AG04449 (cell line): Measurements from ENCODE around the gene MRPL45.

ENCODE experiments used
- CTCF ChIA-PET: fragments of 350-600 bp; formaldehyde crosslinking; extraction: SDS; loops from one replicate; lab custom pipeline; 2021; ENCODE audit warnings: antibody characterized with exemption; lab: Yijun Ruan, JAX
- POLR2A ChIA-PET: fragments of 400-600, 350-600 bp; formaldehyde crosslinking; extraction: SDS; loops from one replicate; lab custom pipeline; 2020; ENCODE audit warnings: antibody characterized with exemption, inconsistent platforms; lab: Yijun Ruan, JAX
- DNase-seq: peaks from one replicate; pipeline ENCODE4 v3.0.0-alpha.2; 2010; ENCODE audit warnings: low read depth, low spot score
- H3K4me3 ChIP-seq: 2 replicates; pipeline ENCODE4 v1.5.1; 2011; ENCODE audit warnings: low read depth, mild to moderate bottlenecking, control low read depth, low read length
- TF ChIP-seq, protein P1 (sequence below): IDR thresholded peaks from one replicate; pipeline ENCODE4 v1.5.1; 2011; ENCODE audit warnings: mild to moderate bottlenecking, moderate library complexity, low read length, control low read depth, inconsistent platforms; ENCODE audit not compliant: insufficient read depth; ENCODE audit errors: missing control alignments

MRPL45 gene

DNA sequence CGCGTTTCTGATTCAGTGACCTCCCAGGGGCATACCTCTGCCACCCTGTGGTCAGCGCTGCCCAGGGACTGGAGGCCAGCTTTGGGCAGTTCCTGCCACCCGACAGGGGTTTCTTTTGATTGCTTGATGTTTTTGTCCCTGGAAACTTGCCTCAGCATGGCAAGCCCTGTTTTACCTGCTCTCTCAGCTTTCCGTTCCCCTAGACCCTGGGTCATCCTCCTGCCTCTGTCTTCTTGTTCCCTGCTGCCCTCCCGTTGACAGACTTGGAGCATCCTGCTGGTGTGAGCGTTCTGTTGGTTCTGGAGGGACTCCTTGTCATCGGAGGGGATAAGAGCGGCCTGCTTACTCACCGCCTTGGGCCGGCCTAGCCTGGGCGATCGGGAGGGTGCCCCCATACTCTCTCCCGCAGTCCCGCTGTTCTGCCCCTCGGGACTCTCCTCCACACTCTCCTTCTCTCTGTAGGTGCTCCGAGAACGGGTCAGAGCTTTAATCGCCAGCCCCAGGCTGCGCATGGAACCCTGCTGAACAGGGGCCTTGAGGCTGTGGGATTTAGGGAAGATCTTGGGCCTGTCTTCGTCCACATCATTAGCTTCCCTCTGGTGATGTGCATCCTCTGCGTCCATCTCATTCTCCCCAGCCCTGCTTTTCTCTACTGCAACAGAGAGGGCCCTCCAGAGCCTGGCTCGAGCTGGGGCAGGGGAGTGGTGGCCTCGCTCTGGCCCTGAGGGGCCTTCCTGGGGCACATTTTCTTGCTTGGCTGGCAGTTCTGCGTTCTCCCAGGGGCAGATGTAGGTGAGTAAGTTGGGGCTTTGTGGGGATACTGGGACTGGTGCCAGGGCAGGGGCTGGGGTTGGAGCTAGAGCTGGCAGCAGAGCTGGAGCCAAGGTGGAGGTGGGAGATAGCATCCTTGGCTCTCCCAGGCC is 33.1 kb downstream of the MRPL45 start:
- no peak overlapping the region for H3K4me3 ChIP-seq
- TF ChIP-seq, protein P1, sequence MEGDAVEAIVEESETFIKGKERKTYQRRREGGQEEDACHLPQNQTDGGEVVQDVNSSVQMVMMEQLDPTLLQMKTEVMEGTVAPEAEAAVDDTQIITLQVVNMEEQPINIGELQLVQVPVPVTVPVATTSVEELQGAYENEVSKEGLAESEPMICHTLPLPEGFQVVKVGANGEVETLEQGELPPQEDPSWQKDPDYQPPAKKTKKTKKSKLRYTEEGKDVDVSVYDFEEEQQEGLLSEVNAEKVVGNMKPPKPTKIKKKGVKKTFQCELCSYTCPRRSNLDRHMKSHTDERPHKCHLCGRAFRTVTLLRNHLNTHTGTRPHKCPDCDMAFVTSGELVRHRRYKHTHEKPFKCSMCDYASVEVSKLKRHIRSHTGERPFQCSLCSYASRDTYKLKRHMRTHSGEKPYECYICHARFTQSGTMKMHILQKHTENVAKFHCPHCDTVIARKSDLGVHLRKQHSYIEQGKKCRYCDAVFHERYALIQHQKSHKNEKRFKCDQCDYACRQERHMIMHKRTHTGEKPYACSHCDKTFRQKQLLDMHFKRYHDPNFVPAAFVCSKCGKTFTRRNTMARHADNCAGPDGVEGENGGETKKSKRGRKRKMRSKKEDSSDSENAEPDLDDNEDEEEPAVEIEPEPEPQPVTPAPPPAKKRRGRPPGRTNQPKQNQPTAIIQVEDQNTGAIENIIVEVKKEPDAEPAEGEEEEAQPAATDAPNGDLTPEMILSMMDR = no peak
- ChIA-PET POLR2A (no interaction called here), CTCF (interaction anchor here (2.5 to 9.5 kb wide), 4 partner anchors 9 to 84 kb away, joined by 8 to 140 read pairs (median 45); no protein-coding TSS in a partner anchor)
- DNase-seq = no peak

DNA sequence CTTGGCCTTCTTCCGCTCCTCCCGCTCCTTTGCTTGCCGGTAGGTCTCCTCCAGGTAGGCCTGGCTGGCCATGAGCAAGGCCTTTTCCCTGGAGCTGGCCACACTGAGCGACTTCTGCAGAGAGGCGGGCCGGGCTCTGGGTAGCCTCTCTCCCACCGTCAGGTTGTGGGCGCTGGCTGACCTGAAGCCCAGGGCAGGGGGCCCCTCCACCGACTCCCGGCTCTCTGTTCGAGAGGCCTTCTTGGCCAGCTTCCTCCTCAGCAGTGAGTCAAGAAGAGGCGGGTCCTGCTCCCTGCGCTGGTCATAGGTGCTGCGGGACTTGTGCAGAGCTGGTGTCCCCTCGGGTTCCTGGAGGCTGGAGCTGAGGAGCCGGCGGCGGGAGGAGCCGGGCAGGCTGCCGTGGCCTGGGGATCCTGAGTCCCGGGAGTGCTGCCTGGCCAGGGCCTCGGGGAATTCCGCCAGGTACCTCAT is 34.0 kb downstream of the MRPL45 start:
- TF ChIP-seq, protein P1 = no peak
- DNase-seq = no peak
- ChIA-PET POLR2A (no interaction called here), CTCF (interaction anchor here (0.8 to 9.5 kb wide), 6 partner anchors 10 to 83 kb away, joined by 3 to 140 read pairs (median 7); partner anchors contain the start of gene MRPL45)
- H3K4me3 ChIP-seq = no peak overlapping the region

DNA sequence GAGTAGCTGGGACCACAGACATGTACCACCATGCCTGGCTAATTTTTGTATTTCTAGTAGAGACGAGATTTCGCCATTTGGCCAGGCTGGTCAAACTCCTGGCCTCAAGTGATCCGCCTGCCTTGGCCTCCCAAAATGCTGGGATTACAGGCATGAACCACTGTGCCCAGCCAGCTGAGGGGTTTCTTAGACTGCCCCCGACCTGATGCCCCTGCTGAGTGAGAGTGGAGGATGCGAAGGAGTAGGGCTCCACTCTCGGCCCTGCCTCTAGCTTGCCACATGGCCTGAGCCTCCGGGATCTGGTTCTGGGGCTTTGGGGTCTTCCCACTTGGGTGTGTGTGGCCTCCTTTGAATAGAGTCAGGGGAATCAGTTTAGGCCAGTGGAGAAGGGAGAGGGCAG is 35.8 kb downstream of the MRPL45 start:
- TF ChIP-seq, protein P1 = no peak
- no peak for DNase-seq

DNA sequence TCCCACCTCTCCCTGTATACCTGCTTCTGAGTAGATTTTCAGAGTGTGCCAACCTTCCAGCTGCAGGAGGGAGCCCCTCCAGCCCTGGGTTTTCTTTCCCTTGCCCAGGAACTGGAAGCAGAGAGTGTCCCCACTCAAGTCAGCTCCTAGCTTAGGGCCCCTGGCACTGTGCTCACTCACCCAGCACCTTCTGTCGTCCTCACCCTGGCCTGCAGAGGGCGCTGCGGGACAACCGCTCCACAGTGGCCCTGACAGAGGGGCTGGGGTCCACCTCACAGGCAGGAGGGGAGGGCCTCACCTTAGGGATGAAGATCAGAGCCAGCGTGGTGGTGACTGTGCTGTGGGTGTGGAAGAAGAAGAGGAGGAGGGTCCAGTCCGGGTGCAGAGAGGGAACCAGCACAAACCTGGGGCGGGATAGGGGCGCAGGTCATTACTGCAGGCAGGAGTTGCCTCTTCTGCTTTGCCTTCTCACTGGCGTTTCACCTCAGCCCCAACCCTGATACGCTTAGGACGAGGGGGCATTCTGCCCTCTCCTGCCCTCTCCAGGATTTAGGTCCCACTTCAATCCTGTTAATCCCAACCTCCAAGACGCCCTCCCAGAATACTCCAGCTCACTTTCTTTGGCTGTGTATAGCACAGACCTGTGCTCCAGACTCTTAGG is 36.8 kb downstream of the MRPL45 start:
- ChIA-PET POLR2A (no interaction called here), CTCF (interaction anchor here (0.8 to 9.5 kb wide), 8 partner anchors 8 to 88 kb away, joined by 3 to 140 read pairs (median 12); partner anchors contain the start of gene GPR179)
- no peak overlapping the region for H3K4me3 ChIP-seq
- TF ChIP-seq, protein P1 = peak; percentile 75
- DNase-seq = no peak

More for the DNA sequence above, 35.8 kb downstream of the MRPL45 start:
- H3K4me3 ChIP-seq = no peak overlapping the region
- POLR2A ChIA-PET = no interaction called here
- CTCF ChIA-PET = interaction anchor here (0.8 to 9.5 kb wide), 8 partner anchors 9 to 89 kb away, joined by 3 to 140 read pairs (median 8); partner anchors contain the start of gene GPR179

DNA sequence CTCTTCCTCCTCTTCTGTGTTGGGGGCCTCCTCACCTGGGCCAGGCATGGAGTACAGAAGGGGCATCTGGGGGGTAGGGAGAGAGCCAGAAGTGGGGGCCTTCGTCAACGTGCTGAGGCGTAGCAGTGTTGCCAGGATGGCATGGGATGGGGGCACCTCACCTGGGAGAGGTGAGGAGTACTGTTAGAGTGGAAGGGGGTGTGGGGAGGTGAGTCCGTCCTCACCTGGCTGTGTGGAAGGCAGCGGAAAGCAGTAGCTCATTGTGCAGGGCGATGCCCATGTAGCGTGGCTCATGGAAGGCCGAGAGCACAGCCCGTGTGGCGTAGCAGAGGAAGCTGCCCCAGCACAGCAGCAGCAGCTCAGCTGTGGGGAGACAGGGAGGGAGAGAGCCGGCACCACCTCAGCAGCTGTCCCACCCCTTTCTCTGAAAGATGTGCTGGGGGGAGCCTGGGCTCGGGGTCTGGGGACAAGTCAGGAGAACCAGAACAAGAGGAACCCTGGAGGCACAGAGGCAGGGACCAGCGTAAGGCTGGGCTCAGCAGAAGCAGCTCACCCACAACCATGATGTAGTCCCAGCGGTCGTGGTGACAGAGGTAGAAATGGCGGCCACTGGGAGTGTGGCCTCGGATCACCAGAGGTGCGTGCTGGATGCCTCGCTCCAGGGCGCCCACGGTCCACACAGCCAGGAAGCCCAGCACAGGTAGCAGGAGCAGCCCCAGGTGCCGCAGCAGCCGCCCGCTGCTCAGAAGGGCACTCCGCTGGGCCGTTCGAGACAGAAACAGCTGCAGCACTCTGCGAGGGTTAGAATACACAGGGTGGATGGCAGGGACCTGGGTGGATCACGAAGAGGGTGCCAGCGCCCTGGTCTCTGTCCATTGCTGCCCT is 37.8 kb downstream of the MRPL45 start:
- POLR2A ChIA-PET = no interaction called here
- H3K4me3 ChIP-seq = no peak overlapping the region
- DNase-seq = no peak
- TF ChIP-seq, protein P1 = no peak
- CTCF ChIA-PET = interaction anchor here (3.1 to 9.5 kb wide), 3 partner anchors 10 to 15 kb away, joined by 14 to 140 read pairs (median 81); partner anchors contain the start of gene GPR179
